ENCODE results near the gene FAM184A. TPM values are rescaled to one million over a fixed set of nuclear protein-coding genes. Genes with fewer than 3 reads are reported as not detected.
A peak's percentile ranks its signal among the peaks of the same experiment; 100 is the strongest.
"Not testable (repeated sequence)": the region's sequence is repeated elsewhere in the genome, so short reads cannot be mapped to it uniquely, and the experiment has no call there.

FAM184A gene, protein sequence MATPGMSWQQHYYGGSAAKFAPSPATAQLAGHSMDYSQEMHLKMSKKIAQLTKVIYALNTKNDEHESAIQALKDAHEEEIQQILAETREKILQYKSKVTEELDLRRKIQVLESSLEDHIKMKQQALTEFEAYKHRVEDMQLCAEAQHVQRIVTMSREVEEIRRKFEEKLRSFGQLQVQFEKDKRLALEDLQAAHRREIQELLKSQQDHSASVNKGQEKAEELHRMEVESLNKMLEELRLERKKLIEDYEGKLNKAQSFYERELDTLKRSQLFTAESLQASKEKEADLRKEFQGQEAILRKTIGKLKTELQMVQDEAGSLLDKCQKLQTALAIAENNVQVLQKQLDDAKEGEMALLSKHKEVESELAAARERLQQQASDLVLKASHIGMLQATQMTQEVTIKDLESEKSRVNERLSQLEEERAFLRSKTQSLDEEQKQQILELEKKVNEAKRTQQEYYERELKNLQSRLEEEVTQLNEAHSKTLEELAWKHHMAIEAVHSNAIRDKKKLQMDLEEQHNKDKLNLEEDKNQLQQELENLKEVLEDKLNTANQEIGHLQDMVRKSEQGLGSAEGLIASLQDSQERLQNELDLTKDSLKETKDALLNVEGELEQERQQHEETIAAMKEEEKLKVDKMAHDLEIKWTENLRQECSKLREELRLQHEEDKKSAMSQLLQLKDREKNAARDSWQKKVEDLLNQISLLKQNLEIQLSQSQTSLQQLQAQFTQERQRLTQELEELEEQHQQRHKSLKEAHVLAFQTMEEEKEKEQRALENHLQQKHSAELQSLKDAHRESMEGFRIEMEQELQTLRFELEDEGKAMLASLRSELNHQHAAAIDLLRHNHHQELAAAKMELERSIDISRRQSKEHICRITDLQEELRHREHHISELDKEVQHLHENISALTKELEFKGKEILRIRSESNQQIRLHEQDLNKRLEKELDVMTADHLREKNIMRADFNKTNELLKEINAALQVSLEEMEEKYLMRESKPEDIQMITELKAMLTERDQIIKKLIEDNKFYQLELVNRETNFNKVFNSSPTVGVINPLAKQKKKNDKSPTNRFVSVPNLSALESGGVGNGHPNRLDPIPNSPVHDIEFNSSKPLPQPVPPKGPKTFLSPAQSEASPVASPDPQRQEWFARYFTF
- 2.4 TPM for total RNA-seq
- long read RNA-seq, full-length matches to known transcripts = 1 of 2 reads
- long read RNA-seq, partial matches to known transcripts = 0 of 2 reads
- long read RNA-seq, other reads (novel, unspliced or antisense) = 1 of 2 reads

DNA sequence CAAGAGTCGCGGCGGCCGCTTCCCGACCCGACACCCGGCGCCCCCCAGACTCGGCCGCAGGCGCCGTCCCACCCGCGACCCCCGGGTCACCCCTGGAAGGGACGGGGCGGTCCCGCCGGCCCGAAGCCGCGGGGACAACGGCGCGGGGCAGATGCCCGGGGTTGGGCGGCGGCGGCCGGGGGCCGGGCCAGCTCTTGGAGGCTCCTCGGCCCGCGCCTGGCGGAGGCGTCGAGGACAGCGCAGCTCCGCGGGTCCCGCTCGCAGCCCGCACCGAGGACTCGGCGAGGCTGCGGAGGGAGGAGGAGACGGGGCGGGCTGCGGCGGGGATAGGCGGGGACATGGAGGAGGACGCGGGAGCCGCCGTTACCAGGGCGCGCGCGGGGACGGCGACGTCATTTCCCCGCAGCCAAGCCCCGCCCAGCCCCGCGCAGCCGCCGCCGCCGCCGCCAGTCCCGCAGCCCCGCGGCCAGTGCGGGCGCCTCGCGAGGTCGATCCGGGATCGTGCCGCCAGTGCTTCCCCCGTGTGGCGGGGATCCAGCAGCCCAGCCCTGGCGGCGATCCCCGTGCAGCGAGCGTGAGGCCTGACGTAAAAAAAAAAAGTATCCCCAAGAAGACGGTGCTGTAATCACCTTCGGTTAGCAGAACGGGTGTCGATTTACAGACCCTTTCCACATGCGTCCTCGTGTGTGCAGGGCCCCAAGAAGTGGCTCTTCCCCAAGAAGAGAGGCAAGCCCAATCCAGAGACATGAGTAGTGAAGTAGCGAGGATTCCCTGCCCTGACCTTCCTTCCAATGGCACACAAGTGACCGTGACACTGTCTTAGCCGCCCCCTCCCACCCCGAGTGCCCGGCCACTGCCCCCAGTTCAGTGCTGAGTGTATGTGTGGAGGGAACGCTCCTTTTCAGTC, at the start of gene FAM184A:
TSS of gene FAM184A (minus strand) at position 289 of the 907 bp plus-strand sequence. CDS start 365 bp downstream, outside the sequence.
- ATAC-seq (peak; percentile 82), DNase-seq (ENCODE audit: missing footprints) (peak; percentile 81)
- intact Hi-C loops (cut with DNase I) = no loop called here

DNA sequence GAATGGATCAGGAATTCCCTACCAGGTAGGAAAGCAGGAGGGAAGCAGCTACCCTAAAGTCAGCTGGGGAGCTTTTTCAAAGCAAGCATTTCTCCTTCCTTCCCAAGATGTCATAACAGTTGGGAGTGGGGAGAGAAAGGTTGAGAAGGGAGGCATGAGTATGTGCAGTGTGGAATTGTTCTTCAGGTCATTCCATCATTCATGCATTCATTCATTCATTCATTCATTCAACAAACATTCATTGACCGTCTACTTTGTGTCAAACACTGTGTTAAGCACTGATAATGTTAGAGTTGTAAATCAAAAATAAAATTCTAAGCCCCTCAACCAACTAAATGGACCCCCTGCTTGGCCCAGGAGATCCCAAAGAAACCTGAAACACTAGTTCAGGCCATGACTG, 49.2 kb upstream of the FAM184A start:
- no peak for DNase-seq (ENCODE audit: missing footprints)
- intact Hi-C loops (cut with DNase I) = no loop called here

DNA sequence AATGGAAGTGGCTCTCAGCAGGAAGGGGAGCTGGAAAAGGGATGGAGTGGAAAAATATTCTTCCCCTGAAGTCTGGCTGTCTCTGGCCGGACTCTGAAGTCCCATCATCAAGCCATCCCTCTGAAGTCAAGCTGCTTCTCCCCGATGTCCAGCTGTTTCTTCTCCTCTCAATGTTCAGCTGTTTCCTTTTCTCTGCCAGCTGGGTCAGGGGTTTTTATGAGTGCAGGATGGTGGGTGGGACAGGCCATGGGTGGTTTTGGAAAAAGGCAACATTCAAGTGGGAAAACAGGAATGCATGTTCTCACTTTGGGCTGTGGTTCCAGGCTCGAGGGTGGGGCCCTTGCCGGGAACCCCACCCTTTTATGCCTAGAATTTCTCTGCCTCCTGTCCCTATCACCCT, 48.4 kb upstream of the FAM184A start:
- DNase-seq (ENCODE audit: missing footprints) (no peak), ATAC-seq (no peak)
- intact Hi-C loops (cut with DNase I) = no loop called here

More for the DNA sequence above, 49.2 kb upstream of the FAM184A start:
- ATAC-seq = no peak

DNA sequence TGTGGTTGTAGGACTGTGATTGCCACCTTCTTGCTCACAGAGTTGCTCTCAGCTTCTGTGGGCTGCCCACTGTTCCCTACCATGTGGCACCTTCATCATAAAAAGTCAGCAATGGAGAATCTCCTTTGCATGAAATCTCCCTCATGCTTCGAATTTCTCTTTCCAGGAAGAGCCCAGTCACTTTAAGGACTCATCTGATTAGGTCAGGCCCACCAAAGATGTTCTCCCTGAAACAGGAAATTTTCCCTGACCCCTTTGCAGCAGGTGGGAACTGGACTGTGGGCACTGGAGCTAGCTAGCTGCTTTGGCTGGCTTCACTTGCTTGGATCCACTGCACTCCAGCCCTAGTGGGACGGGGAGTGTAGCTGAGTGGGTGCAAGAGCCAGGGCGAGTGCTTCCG, 47.7 kb upstream of the FAM184A start:
- ATAC-seq (no peak), DNase-seq (ENCODE audit: missing footprints) (no peak)
- intact Hi-C loops (cut with DNase I) = no loop called here

DNA sequence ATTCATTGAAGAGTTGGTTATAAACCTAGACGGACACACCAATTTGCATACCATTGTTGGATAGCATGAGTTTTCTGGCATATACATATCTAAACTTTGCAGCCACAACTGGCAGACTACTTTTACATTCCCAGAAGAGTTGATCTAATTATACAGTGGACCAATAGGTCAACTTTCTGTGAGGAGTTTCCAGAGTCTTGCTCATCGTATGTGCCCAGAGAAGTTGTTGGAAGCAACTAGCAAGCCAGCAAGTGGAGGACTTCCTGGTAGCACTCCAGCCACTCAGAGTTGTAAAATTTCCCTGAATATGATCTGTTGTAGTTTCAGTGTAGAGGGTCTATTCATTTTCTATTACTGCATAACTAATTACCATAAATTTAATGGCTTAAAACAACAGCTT, 47.1 kb upstream of the FAM184A start:
- no peak for DNase-seq (ENCODE audit: missing footprints)
- no peak for ATAC-seq
- intact Hi-C loops (cut with DNase I) = no loop called here

DNA sequence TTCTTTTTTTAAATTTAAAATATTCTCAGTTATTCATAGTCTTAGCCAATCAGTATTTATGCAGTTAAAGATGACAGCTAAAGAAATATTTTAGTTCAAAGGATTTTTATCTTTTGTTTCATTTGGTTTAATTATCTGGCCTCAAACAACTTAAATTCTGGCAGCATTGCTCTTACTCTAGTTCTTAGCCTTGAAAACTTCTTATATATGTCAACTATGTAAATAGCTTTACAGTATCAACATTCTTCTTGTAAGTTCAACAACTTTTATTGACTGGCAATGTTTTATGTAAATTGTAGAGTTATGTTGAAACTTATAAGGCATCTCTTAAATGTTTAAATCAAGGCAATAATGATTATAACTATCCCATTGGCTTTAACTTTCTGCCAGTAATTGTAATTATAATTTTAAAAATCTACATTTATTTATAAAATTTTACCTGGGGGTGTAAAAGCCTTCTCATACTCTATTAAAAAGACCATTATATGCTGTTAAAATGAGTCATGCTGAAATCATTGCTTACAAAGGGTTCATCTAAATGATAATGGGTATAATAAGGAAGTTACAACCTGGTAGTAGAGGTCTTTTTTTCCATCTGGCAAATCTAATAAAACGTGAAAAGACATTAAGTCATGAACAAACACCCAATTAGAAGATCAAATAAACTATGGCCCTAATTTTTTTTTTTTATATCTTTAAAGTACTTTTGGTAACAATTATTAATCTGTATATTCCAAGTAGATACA, 45.8 kb upstream of the FAM184A start:
- intact Hi-C loops (cut with DNase I) = no loop called here
- ATAC-seq = no peak
- no peak for DNase-seq (ENCODE audit: missing footprints)

DNA sequence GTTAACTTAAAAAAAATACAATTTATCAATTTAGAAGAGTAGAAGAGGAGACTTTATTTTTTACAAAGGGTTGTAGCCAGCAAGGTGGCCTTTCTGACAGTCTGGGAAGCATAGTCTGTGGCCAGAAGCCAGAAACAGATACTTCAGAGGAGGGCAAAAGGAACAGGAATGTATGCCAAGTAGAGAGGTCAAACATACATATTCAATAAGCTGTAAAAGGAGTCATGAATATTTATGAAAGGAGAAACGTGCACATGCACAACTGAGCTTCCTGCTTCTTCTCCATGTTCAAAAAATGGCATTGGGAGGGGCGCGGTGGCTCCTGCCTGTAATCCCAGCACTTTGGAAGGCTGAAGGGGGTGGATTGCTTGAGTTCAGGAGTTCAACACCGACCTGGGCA, 43.9 kb upstream of the FAM184A start:
- DNase-seq (ENCODE audit: missing footprints) (no peak), ATAC-seq (no peak)
- intact Hi-C loops (cut with DNase I) = no loop called here

DNA sequence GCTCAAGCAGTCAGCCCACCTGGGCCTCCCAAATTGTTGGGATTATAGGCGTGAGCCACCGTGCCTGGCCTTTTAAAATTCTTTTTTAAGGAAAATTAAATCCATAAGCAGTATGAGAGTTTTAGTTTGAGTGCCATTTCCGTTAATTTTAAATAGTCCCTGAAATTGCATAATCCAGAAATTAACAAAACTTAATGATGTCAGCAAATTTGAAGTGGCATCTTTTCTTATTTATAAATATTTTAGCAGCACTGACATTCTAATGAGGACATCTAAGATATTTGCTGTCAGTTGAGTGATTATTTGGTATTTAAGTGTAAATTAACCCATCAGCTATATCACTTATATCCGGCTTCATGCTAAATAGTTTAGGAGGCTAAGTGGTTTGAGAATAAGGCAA, 42.9 kb upstream of the FAM184A start:
- no peak for ATAC-seq
- no peak for DNase-seq (ENCODE audit: missing footprints)
- intact Hi-C loops (cut with DNase I) = no loop called here

DNA sequence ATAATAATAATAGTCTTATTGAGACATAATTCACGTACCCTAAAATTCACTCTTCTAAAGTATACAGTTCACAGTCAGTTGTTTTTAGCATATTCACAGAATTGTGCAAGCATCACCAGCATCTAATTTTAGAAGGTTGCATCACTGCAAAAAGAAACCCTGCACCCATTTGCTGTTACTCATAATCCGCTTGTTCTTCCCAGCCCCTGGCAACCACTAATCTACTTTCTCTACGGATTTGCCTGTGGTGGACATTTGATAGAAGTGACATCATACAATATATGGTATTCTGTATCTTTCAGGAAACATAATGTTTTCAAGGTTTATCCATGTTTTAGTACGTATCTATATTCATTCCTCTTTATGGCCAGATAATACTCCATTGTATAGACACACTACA, 41.5 kb upstream of the FAM184A start:
- no peak for DNase-seq (ENCODE audit: missing footprints)
- ATAC-seq = peak; percentile 68
- intact Hi-C loops (cut with DNase I) = no loop called here

DNA sequence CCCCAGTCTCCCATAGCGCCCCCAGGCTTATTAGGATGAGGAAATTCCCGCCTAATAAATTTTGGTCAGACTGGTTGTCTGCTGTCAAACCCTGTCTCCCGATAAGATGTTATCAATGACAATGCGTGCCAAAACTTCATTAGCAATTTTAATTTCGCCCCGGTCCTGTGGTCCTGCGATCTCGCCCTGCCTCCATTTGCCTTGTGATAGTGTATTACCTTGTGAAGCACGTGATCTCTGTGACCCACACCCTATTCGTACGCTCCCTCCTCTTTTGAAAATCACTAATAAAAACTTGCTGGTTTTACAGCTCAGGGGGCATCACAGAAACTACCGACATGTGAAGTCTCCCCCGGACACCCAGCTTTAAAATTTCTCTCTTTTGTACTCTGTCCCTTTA, 40.6 kb upstream of the FAM184A start:
- ATAC-seq; intact Hi-C loops (cut with DNase I); DNase-seq (ENCODE audit: missing footprints): not testable (repeated sequence)

DNA sequence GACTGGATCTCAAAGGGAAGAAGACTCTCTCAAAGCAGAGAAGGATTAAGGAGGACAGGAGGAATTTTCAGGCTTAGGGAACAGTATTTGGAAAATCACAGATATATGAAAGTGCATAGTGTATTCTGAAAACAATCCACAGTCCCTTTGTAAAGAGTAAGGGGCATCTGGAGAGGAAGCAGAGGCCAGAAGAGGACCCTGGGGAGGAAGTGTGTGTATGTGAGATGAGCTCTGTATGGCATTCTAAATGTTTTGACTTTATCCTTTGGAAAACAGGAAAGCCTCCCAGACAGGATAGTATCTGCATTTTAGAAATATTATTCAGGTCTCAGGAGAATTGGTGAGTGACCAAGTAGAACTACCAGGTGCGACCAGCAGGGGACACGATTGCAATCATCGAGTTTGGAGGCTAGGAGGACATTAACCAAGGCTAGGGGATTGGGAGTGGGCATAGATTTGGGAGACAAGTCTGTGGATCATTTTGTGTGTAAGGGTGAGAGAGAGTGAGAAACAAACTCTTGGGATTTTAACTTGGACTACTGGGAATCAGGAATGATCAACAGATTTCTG, 38.3 kb upstream of the FAM184A start:
- DNase-seq (ENCODE audit: missing footprints) (no peak), ATAC-seq (no peak)
- intact Hi-C loops (cut with DNase I) = no loop called here

DNA sequence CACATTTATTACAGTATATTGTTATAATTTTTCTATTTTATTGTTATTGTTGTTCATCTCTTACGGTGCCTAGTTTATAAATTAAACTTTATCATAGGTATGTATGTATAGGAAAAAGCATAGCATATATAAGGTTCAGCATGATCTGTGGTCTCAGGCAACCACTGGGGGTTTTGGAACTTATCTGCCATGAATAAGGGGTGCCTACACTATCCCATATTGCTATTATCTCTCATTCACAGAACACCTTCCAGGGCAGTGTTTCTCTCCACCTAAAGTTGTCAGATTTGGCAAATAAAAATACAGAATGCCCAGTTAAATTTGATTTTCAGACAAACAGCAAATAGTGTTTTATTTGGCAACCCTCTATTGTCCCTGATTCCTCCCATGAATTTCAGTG, 35.5 kb upstream of the FAM184A start:
- ATAC-seq = no peak
- intact Hi-C loops (cut with DNase I) = no loop called here
- no peak for DNase-seq (ENCODE audit: missing footprints)

DNA sequence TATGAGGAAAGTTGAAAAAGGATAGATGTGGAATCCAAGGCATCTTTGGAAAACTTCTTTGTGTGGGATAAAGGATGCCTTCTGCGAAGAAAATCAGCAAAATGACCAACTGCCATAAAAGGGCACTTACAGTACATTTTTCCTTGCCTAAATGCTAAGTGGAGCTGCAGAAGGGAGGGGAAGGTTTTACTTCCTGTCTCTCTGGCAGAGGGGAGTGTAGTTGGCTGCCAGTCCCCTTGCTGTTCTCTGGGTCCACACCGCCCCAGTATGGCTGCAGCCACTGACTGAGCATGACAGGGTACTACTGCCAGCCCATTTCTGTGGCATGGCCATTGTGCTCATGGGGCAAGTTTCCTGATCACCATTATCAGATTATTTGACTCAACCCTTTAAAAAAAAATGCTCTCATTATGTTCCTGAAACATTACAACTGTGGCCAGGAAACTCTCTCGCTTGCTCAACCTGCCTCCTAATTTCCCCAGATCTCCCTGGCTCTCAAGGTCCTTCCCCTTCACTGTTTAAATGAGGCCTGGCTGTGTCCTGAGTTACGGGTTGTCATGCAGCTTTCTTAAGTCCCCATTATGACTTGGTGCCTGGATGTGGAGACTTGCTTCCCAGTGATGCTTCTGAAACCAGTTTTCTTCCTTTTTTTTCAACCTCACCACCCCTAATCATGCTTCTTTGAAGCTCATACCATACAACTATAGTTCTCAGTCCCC, 34.5 kb upstream of the FAM184A start:
- intact Hi-C loops (cut with DNase I) = no loop called here
- ATAC-seq (peak; percentile 62), DNase-seq (ENCODE audit: missing footprints) (no peak)

DNA sequence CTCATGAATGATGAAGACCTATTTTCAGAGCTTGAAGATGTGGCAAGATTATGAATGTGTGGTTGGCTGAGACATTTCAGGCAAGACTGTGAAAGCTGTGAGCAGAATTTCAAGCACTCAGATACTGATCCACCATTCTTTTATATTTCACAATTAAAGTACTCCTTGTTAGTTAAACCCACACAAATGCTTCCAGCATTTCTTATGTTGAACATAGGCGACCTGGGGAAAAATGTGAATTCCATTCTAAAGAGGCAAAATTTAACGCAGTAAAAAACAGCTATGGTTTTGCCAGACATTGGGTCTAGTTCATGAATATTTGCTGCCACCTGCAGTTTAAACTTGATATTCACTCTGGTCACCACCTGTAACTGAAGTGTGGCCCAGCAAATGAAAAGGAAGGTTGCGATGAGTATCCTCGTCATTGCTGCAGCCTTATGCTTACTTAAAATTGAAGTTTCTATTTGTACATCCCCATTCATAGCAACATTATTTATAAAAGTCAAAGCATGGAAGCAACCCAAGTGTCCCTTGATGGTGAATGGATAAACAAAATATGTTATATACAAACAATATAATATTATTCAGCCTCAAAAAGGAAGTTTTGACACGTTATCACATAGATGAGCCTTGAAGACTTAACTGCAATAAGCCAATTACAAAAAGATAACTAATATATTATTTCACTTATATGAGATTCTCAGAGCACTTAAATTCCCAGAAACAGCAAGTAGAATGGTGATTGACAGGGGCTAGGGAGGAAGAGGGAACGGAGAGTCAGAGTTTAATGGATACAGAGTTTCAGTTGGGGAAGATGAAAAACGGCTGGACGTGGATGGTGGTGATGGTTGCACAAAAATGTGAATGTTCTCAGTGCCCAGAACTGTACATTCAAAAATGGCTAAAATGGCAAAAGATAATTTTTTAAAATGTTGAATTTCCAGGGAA, 32.4 kb upstream of the FAM184A start:
- peak; percentile 74 for ATAC-seq
- intact Hi-C loops (cut with DNase I) = loop anchor here (1.0 kb wide), 1 partner anchor 143 kb away; no protein-coding TSS in a partner anchor

DNA sequence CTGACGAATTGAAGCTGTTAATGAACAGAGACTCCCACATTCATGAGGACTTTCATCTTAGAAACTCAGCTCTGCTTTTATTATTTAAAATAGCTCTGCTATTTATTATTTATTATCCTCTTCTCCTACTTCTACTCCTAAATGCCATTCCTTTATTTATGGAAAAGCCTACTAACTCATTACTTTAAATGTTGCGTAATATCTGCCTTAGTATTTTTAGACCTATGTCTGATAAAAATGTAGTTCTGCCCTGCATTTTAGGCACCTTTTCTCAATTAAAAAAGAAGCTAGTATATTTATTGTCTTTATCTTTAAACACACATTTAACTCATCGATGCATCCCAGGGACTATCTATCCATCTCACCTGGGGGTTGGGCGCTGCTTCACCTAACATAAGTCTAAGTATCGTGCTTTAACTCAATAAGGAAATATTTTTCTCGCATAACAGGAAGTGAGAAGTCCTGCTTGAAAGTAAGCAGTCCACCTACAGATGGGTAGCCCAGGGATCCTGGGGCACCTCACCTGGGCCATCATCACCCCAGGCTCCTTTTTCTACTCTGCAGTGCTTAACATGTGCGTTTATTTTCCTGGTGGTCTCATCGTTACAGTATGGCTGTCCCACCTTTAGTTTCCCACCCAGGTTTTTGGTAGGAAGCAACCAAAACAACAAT, 31.3 kb upstream of the FAM184A start:
- intact Hi-C loops (cut with DNase I) = loop anchor here (1.0 kb wide), 1 partner anchor 141 kb away; no protein-coding TSS in a partner anchor
- ATAC-seq (no peak), DNase-seq (ENCODE audit: missing footprints) (no peak)

More for the DNA sequence above, 32.4 kb upstream of the FAM184A start:
- DNase-seq (ENCODE audit: missing footprints) = no peak

Data from Right ventricle myocardium inferior (tissue), 1 donor.